Activated B cell treated with CpG ODN at 0.5 μM for 24 hours (primary cell): ENCODE measurements around the gene ADM2. TPM values are rescaled to one million over a fixed set of nuclear protein-coding genes. Genes with fewer than 3 reads are reported as not detected.

Source experiments
- ATAC-seq: fragments of 200-7000 bp; cut with Tn5 transposase; one replicate; pipeline ENCODE4 v1.10.0; 2021; ENCODE audit warnings: low read depth, mild to moderate bottlenecking, moderate library complexity
- CTCF ChIA-PET: fragments of 350-600 bp; sonication (Branson Sonifier 250); formaldehyde crosslinking; loops from one replicate; lab custom pipeline; 2021; ENCODE audit warnings: antibody characterized with exemption; lab: Charles Lee
- POLR2A ChIA-PET: fragments of 350-600 bp; sonication (Branson Sonifier 250); formaldehyde crosslinking; loops from one replicate; lab custom pipeline; 2021; ENCODE audit warnings: antibody characterized with exemption; lab: Charles Lee
- DNase-seq: peaks from one replicate; pipeline ENCODE4 v3.0.0; 2022
- H3K27ac Mint-ChIP-seq: one replicate; pipeline ENCODE4 v1.8.0; 2020; ENCODE audit warnings: mixed read lengths
- H3K27me3 Mint-ChIP-seq: one replicate; pipeline ENCODE4 v1.8.0; 2021; ENCODE audit warnings: mixed read lengths
- H3K36me3 Mint-ChIP-seq: one replicate; pipeline ENCODE4 v1.8.0; 2021; ENCODE audit warnings: low read depth, mixed read lengths
- H3K4me1 Mint-ChIP-seq: one replicate; pipeline ENCODE4 v1.8.0; 2021; ENCODE audit warnings: mixed read lengths
- H3K4me3 Mint-ChIP-seq: one replicate; pipeline ENCODE4 v1.8.0; 2020; ENCODE audit warnings: mild to moderate bottlenecking, mixed read lengths
- H3K9me3 Mint-ChIP-seq: one replicate; pipeline ENCODE4 v1.8.0; 2020; ENCODE audit warnings: mixed read lengths
- CTCF ChIP-seq: fragments of 200-600 bp; IDR thresholded peaks from one replicate; pipeline ENCODE4 v1.8.0; 2022; ENCODE audit warnings: antibody characterized with exemption, mild to moderate bottlenecking
- intact Hi-C: fragments of 100-400 bp; cut with micrococcal nuclease; formaldehyde crosslinking; loops from one replicate; pipeline ENCODE4 v1.15.1; 2024
- total RNA-seq: library from RNA; stranded (reverse); gene quantifications from 2 replicates; pipeline ENCODE4 v1.2.3, GENCODE V29; 2022

ADM2 gene
- total RNA-seq, 1 donor from 2014 or later = 5.2 TPM

- Mint-ChIP-seq H3K4me1 (peaks cover 2% of the 10 kb centered on the region), H3K36me3 (peaks cover 54% of the 10 kb centered on the region), H3K27me3 (no peaks in the 10 kb centered on the region), H3K9me3 (no peaks in the 10 kb centered on the region), H3K27ac (no peak overlapping the region), H3K4me3 (no peak overlapping the region)
- no peak for DNase-seq
- intact Hi-C loops = no loop called here
- ChIA-PET POLR2A (no interaction called here), CTCF (no interaction called here)
- TF ChIP-seq CTCF = no peak
- no peak for ATAC-seq
Observed at GRCh38 chr22:50439314-50439870, 42.0 kb upstream of the ADM2 start.

GRCh38 chr22:50439871-50440331 is 41.4 kb upstream of the ADM2 start:
- ATAC-seq (no peak), DNase-seq (no peak)
- Mint-ChIP-seq H3K4me1 (peaks cover 4% of the 10 kb centered on the region), H3K4me3 (no peak overlapping the region), H3K9me3 (no peaks in the 10 kb centered on the region), H3K27ac (no peak overlapping the region), H3K36me3 (peaks cover 54% of the 10 kb centered on the region), H3K27me3 (no peaks in the 10 kb centered on the region)
- ChIA-PET POLR2A (no interaction called here), CTCF (no interaction called here)
- intact Hi-C loops = no loop called here
- TF ChIP-seq CTCF = no peak

GRCh38 chr22:50440544-50441249 is 40.6 kb upstream of the ADM2 start:
- H3K4me1 Mint-ChIP-seq = peaks cover 12% of the 10 kb centered on the region
- ATAC-seq (no peak), DNase-seq (no peak)
- CTCF ChIA-PET = no interaction called here
- no peak for TF ChIP-seq CTCF
- peaks cover 55% of the 10 kb centered on the region for H3K36me3 Mint-ChIP-seq
- no peak overlapping the region for H3K27ac Mint-ChIP-seq
- H3K9me3 Mint-ChIP-seq = no peaks in the 10 kb centered on the region
- POLR2A ChIA-PET = interaction anchor here (0.6 kb wide), 1 partner anchor 52 kb away, joined by 4 read pairs; no protein-coding TSS in a partner anchor
- H3K27me3 Mint-ChIP-seq = no peaks in the 10 kb centered on the region
- intact Hi-C loops = no loop called here
- no peak overlapping the region for H3K4me3 Mint-ChIP-seq

- no peak for TF ChIP-seq CTCF
- Mint-ChIP-seq H3K36me3 (peaks cover 59% of the 10 kb centered on the region), H3K27ac (no peak overlapping the region), H3K9me3 (no peaks in the 10 kb centered on the region), H3K27me3 (no peaks in the 10 kb centered on the region), H3K4me1 (peaks cover 15% of the 10 kb centered on the region), H3K4me3 (no peak overlapping the region)
- intact Hi-C loops = no loop called here
- DNase-seq (no peak), ATAC-seq (no peak)
- POLR2A ChIA-PET = interaction anchor here (0.6 kb wide), 1 partner anchor 52 kb away, joined by 4 read pairs; no protein-coding TSS in a partner anchor
- CTCF ChIA-PET = interaction anchor here (1.4 kb wide), 1 partner anchor 56 kb away, joined by 3 read pairs; no protein-coding TSS in a partner anchor
Observed at GRCh38 chr22:50441428-50441993, 39.8 kb upstream of the ADM2 start.

GRCh38 chr22:50443197-50443596 is 38.1 kb upstream of the ADM2 start:
- DNase-seq (no peak), ATAC-seq (no peak)
- Mint-ChIP-seq H3K27me3 (no peaks in the 10 kb centered on the region), H3K4me1 (peaks cover 15% of the 10 kb centered on the region), H3K36me3 (peaks cover 63% of the 10 kb centered on the region), H3K27ac (peak overlapping the region; percentile 24), H3K4me3 (no peak overlapping the region), H3K9me3 (no peaks in the 10 kb centered on the region)
- CTCF ChIA-PET = no interaction called here
- POLR2A ChIA-PET = interaction anchor here (0.6 to 0.9 kb wide), 2 partner anchors 27 to 82 kb away, joined by 3 read pairs; partner anchors contain the start of gene SCO2
- no peak for TF ChIP-seq CTCF
- intact Hi-C loops = no loop called here
